Thoracic aorta (tissue), 2 donors: Measurements from ENCODE around the gene PTPN21. TPM values are rescaled to one million over a fixed set of nuclear protein-coding genes. Genes with fewer than 3 reads are reported as not detected.
A peak's percentile ranks its signal among the peaks of the same experiment; 100 is the strongest.

Source experiments
- ATAC-seq: fragments of 150-250 bp; one replicate; pipeline ENCODE4 v1.8.0; 2017; ENCODE audit warnings: low read depth; ENCODE audit not compliant: insufficient number of reproducible peaks, low FRiP score
- DNase-seq: peaks from one replicate; pipeline ENCODE4 v3.0.0-alpha.2; 2020; ENCODE audit warnings: low spot score
- H3K27ac ChIP-seq, 2 donors: fragments of 200-600 bp; sonication (generic); 1 replicate in 1 of 2; 2 replicates in 1 of 2; pipeline ENCODE4 v1.5.1; 2016; ENCODE audit warnings: mild to moderate bottlenecking in 2 of 2, moderate library complexity in 2 of 2
- H3K27me3 ChIP-seq: fragments of 200-600 bp; sonication (generic); replicated peaks from 2 replicates; pipeline ENCODE4 v1.6.0; 2016; ENCODE audit warnings: mild to moderate bottlenecking; ENCODE audit not compliant: insufficient read depth
- H3K36me3 ChIP-seq: fragments of 200-600 bp; sonication (generic); one replicate; pipeline ENCODE4 v1.5.1; 2016
- H3K4me1 ChIP-seq, 2 donors: fragments of 200-600 bp; sonication (generic); 1 replicate in 1 of 2; 2 replicates in 1 of 2; pipeline versions ENCODE4 v1.5.1 to v1.6.0; 2016; ENCODE audit warnings: low read depth in 2 of 2, mild to moderate bottlenecking in 1 of 2; ENCODE audit not compliant: control insufficient read depth in 1 of 2
- H3K4me3 ChIP-seq: fragments of 200-600 bp; sonication (generic); 2 replicates; pipeline ENCODE4 v1.5.1; 2016; ENCODE audit warnings: mild to moderate bottlenecking
- H3K9me3 ChIP-seq: fragments of 200-600 bp; sonication (generic); 2 replicates; pipeline ENCODE4 v1.5.1; 2016
- total RNA-seq, 2 donors: library from RNA; depleted of rRNA; stranded (reverse); fragments of >200 nt; gene quantifications; one replicate each; pipeline versions ENCODE4 v1.1.0 to v1.2.3, GENCODE V29; 2016
- TF ChIP-seq, protein P1 (sequence below): fragments of 200-600 bp; sonication (generic); IDR thresholded peaks from one replicate; pipeline ENCODE4 v1.5.1; 2019; ENCODE audit warnings: antibody characterized with exemption

Gene PTPN21
- total RNA-seq, 2 donors from 2014 or later: 32.5 to 38.6 TPM

GRCh38 chr14:88500611-88501010, 54.2 kb downstream of the PTPN21 start:
- Histone ChIP-seq H3K36me3 (peaks cover 33% of the 10 kb centered on the region), H3K27ac (no peak overlapping the region), H3K4me3 (no peak overlapping the region), H3K4me1 (no peaks in the 10 kb centered on the region), H3K9me3 (no peaks in the 10 kb centered on the region), H3K27me3 (no peaks in the 10 kb centered on the region)
- TF ChIP-seq, protein P1, sequence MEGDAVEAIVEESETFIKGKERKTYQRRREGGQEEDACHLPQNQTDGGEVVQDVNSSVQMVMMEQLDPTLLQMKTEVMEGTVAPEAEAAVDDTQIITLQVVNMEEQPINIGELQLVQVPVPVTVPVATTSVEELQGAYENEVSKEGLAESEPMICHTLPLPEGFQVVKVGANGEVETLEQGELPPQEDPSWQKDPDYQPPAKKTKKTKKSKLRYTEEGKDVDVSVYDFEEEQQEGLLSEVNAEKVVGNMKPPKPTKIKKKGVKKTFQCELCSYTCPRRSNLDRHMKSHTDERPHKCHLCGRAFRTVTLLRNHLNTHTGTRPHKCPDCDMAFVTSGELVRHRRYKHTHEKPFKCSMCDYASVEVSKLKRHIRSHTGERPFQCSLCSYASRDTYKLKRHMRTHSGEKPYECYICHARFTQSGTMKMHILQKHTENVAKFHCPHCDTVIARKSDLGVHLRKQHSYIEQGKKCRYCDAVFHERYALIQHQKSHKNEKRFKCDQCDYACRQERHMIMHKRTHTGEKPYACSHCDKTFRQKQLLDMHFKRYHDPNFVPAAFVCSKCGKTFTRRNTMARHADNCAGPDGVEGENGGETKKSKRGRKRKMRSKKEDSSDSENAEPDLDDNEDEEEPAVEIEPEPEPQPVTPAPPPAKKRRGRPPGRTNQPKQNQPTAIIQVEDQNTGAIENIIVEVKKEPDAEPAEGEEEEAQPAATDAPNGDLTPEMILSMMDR: no peak
- DNase-seq (no peak), ATAC-seq (no peak)

GRCh38 chr14:88499225-88499624, 55.6 kb downstream of the PTPN21 start:
- Histone ChIP-seq H3K27ac (no peak overlapping the region), H3K4me3 (no peak overlapping the region), H3K4me1 (no peaks in the 10 kb centered on the region), H3K27me3 (no peaks in the 10 kb centered on the region), H3K9me3 (no peaks in the 10 kb centered on the region), H3K36me3 (peaks cover 40% of the 10 kb centered on the region)
- no peak for DNase-seq
- TF ChIP-seq, protein P1: no peak
- ATAC-seq: no peak

GRCh38 chr14:88496414-88496813, 58.4 kb downstream of the PTPN21 start:
- Histone ChIP-seq H3K9me3 (no peaks in the 10 kb centered on the region), H3K4me3 (no peak overlapping the region), H3K27me3 (no peaks in the 10 kb centered on the region), H3K27ac (no peak overlapping the region), H3K4me1 (peaks cover 0 to 4% of the 10 kb centered on the region in 2 donors), H3K36me3 (peaks cover 26% of the 10 kb centered on the region)
- DNase-seq (no peak), ATAC-seq (no peak)
- TF ChIP-seq, protein P1: no peak

DNA sequence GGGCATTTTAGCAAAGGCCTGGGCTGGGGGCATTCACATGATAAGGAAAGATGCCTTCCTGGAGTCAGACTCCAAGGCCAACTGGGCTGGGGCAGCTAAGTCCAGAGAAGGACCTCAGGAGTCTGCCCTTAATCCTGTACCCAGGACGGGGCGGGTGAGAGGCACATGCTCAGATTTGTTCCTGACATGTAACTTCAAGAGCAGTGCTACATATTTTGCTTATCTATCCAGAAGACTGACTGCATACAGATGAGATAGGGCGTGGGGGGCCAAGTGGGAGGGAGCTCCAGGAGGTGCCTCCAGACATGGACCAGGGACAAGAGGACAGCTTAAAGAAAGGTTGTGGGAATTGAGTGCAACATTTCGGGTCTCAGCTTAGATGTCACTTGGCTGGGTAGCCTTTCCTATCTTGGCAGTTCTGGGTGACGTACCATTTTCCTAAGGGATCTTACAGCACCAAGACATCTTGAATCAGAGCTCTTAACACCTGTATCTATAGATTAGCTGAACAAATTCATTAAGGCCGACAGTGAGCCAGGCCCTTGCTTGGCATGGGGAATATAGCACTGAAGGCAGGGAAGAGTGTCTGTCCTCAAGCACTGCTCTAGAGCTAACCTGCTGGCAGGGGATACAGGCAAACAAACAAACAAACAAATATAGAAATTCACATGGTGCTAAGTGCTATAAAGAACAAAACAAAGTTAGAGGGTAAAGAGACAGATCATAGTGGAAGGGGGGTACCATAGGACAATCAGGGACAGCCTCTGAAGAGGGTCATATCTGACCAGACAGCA, 61.2 kb downstream of the PTPN21 start:
- peaks cover 0 to 8% of the 10 kb centered on the region in 2 donors for H3K4me1 ChIP-seq
- H3K4me3 ChIP-seq: no peak overlapping the region
- H3K27ac ChIP-seq: no peak overlapping the region
- H3K27me3 ChIP-seq: no peaks in the 10 kb centered on the region
- H3K36me3 ChIP-seq: peaks cover 17% of the 10 kb centered on the region
- DNase-seq: no peak
- TF ChIP-seq, protein P1: no peak
- ATAC-seq: no peak
- no peaks in the 10 kb centered on the region for H3K9me3 ChIP-seq

DNA sequence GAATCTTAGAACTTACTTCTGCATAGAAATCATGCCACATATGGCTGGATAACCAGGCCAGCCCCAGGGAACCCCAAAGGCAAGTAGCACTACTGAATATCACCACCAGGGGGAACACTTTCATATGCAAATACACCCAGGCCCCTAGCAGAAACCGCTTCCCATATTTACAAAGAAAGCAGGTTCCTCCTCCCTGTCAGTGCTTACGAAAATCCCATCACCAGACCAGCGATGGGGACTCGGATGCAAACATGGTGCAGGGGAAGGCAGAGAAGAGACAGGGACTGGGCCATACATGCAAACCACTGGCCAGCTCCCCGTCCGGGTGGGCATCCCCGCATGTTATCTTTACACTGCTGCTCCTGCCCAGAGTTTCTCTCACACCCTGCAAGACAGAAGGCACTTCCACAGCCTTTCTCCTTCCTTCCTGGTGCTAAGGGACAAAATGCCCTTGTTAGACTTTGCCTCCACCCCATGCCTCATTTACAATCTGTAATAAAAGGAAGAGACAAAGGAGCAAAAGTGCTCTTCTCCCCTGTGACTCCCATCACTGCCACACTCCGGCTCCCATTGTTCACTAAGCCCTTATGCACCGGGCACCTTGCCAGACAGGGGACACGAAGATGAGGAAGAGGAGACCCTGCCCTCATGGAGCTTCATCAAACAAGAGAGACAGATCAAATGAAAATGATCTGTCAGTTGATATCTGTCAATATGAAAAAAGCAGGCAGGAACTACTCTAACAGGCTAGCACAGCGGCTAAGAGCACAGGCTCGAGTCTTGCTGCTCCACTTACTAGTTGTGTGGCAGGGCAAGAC, 62.3 kb downstream of the PTPN21 start:
- H3K27ac ChIP-seq: no peak overlapping the region
- H3K27me3 ChIP-seq: no peaks in the 10 kb centered on the region
- ATAC-seq (peak; percentile 38), DNase-seq (peak; percentile 59)
- no peaks in the 10 kb centered on the region for H3K9me3 ChIP-seq
- TF ChIP-seq, protein P1: peak; percentile 94
- H3K36me3 ChIP-seq: peaks cover 17% of the 10 kb centered on the region
- peaks cover 0 to 19% of the 10 kb centered on the region in 2 donors for H3K4me1 ChIP-seq
- H3K4me3 ChIP-seq: no peak overlapping the region
